Caco-2 (cell line): ENCODE results near the gene COTL1. TPM values are rescaled to one million over a fixed set of nuclear protein-coding genes. Genes with fewer than 3 reads are reported as not detected.

ENCODE experiments used
- BruUV-seq: library from RNA; stranded (reverse); fragments of 400-500 nt; replicated peaks from 2 replicates; lab custom pipeline; 2021; lab: Mats Ljungman, UMichigan
- CTCF ChIA-PET: fragments of 300-600 bp; sonication (Branson Sonifier 250); formaldehyde crosslinking; loops from one replicate; lab custom pipeline; 2022; ENCODE audit warnings: antibody characterized with exemption; lab: Charles Lee
- POLR2A ChIA-PET: fragments of 300-600 bp; sonication (Branson Sonifier 250); formaldehyde crosslinking; loops from one replicate; lab custom pipeline; 2022; ENCODE audit warnings: antibody characterized with exemption; lab: Charles Lee
- DNase-seq, 2 experiments: peaks; one replicate each; pipeline versions ENCODE4 v3.0.0 to v3.0.0-alpha.2; 2020 to 2022
- H3K27me3 ChIP-seq: replicated peaks from 2 replicates; pipeline ENCODE4 v1.6.0; 2011; ENCODE audit warnings: low read length; ENCODE audit not compliant: control insufficient read depth, insufficient read depth
- H3K36me3 ChIP-seq: 2 replicates; pipeline ENCODE4 v1.5.1; 2011; ENCODE audit warnings: low read length; ENCODE audit not compliant: control insufficient read depth, insufficient read depth
- H3K4me1 ChIP-seq: fragments of 250-450 bp; sonication (Bioruptor Pico); 2 replicates; pipeline ENCODE4 v1.5.1; 2020; ENCODE audit warnings: mild to moderate bottlenecking
- H3K4me3 ChIP-seq: 2 replicates; pipeline ENCODE4 v1.5.1; 2011; ENCODE audit warnings: low read depth, mild to moderate bottlenecking, control low read depth, low read length
- H3K9me3 ChIP-seq: fragments of 250-450 bp; sonication (Bioruptor Pico); 2 replicates; pipeline ENCODE4 v1.5.1; 2020; ENCODE audit warnings: mild to moderate bottlenecking, moderate library complexity
- H3K27ac Mint-ChIP-seq: one replicate; pipeline ENCODE4 v1.8.0; 2022; ENCODE audit warnings: mixed read lengths; ENCODE audit not compliant: unreplicated experiment
- H3K27me3 Mint-ChIP-seq: one replicate; pipeline ENCODE4 v1.8.0; 2022; ENCODE audit warnings: mixed read lengths; ENCODE audit not compliant: insufficient read depth, unreplicated experiment
- H3K36me3 Mint-ChIP-seq: one replicate; pipeline ENCODE4 v1.8.0; 2022; ENCODE audit warnings: mild to moderate bottlenecking, mixed read lengths; ENCODE audit not compliant: insufficient read depth, unreplicated experiment
- H3K4me1 Mint-ChIP-seq: one replicate; pipeline ENCODE4 v1.8.0; 2022; ENCODE audit warnings: low read depth, mixed read lengths; ENCODE audit not compliant: unreplicated experiment
- H3K4me3 Mint-ChIP-seq: one replicate; pipeline ENCODE4 v1.8.0; 2022; ENCODE audit warnings: mild to moderate bottlenecking, moderate library complexity, mixed read lengths; ENCODE audit not compliant: unreplicated experiment
- H3K9me3 Mint-ChIP-seq: one replicate; pipeline ENCODE4 v1.8.0; 2022; ENCODE audit warnings: mixed read lengths; ENCODE audit not compliant: unreplicated experiment
- CTCF ChIP-seq, 2 experiments: fragments of 200-600 bp in 1 of 2; IDR thresholded peaks; 1 replicate in 1 of 2; 2 replicates in 1 of 2; pipeline versions ENCODE4 v1.5.1 to v1.8.0; 2011 to 2022; ENCODE audit warnings: antibody characterized with exemption in 1 of 2, control low read depth in 1 of 2, inconsistent platforms in 1 of 2, low read depth in 1 of 2, low read length in 1 of 2, mild to moderate bottlenecking in 1 of 2, moderate library complexity in 1 of 2; ENCODE audit not compliant: insufficient read depth in 1 of 2, severe bottlenecking in 1 of 2, unreplicated experiment in 1 of 2
- intact Hi-C: fragments of 100-400 bp; cut with micrococcal nuclease; formaldehyde crosslinking; loops from one replicate; pipeline ENCODE4 v1.10.0; 2022; ENCODE audit not compliant: unreplicated experiment
- total RNA-seq: library from RNA; stranded (reverse); gene quantifications from 2 replicates; pipeline ENCODE4 v1.2.3, GENCODE V29; 2022

Gene COTL1
- total RNA-seq, 1 experiment from 2014 or later, result 434 TPM

- no TSS peak for BruUV-seq
- intact Hi-C loops, result loop anchor here (1.0 kb wide), 1 partner anchor 86 kb away; the partner anchor contains the start of gene COTL1
- no peak for TF ChIP-seq CTCF (IDR thresholded peaks at IDR 0.05; ENCODE audit: insufficient read depth in 1 of 2, low read depth in 1 of 2, low read length in 1 of 2, severe bottlenecking in 1 of 2, unreplicated experiment in 1 of 2)
- peaks cover 12% of the 10 kb centered on the region for H3K9me3 Mint-ChIP-seq
- H3K27ac Mint-ChIP-seq, result peak overlapping the region; percentile 96
- peak; percentile 73 to 87 for DNase-seq
- H3K36me3 Mint-ChIP-seq, result peaks cover 35% of the 10 kb centered on the region
- Histone ChIP-seq H3K4me1 (peaks cover 61% of the 10 kb centered on the region), H3K27me3 (no peaks in the 10 kb centered on the region), H3K36me3 (0 out of 2 replicates have a peak, but pooled peaks cover 1% of the 10 kb centered on the region), H3K4me3 (no peak overlapping the region), H3K9me3 (peaks cover 6% of the 10 kb centered on the region; the same call in 1 of the 2 replicates)
- H3K27me3 Mint-ChIP-seq, result no peaks in the 10 kb centered on the region
- ChIA-PET CTCF (interaction anchor here (0.5 to 1.6 kb wide), 7 partner anchors 10 to 221 kb away, joined by 3 to 5 read pairs (median 3); no protein-coding TSS in a partner anchor), POLR2A (interaction anchor here (0.8 to 1.2 kb wide), 5 partner anchors 15 to 87 kb away, joined by 3 to 4 read pairs (median 4); no protein-coding TSS in a partner anchor)
- H3K4me1 Mint-ChIP-seq, result peaks cover 40% of the 10 kb centered on the region
- peak overlapping the region; percentile 64 for H3K4me3 Mint-ChIP-seq
Measured at GRCh38 chr16:84532291-84532724, 85.6 kb downstream of the COTL1 start.

- Histone ChIP-seq H3K9me3 (peaks cover 6% of the 10 kb centered on the region; the same call in 1 of the 2 replicates), H3K4me1 (peaks cover 55% of the 10 kb centered on the region), H3K27me3 (no peaks in the 10 kb centered on the region), H3K36me3 (0 out of 2 replicates have a peak, but pooled peaks cover 1% of the 10 kb centered on the region), H3K4me3 (no peak overlapping the region)
- no peak for TF ChIP-seq CTCF (IDR thresholded peaks at IDR 0.05; ENCODE audit: insufficient read depth in 1 of 2, low read depth in 1 of 2, low read length in 1 of 2, severe bottlenecking in 1 of 2, unreplicated experiment in 1 of 2)
- H3K4me1 Mint-ChIP-seq, result peaks cover 40% of the 10 kb centered on the region
- peak overlapping the region; percentile 96 for H3K27ac Mint-ChIP-seq
- H3K36me3 Mint-ChIP-seq, result peaks cover 39% of the 10 kb centered on the region
- intact Hi-C loops, result loop anchor here (1.0 kb wide), 1 partner anchor 87 kb away; the partner anchor contains the start of gene COTL1
- TSS peak; percentile 75 for BruUV-seq
- H3K9me3 Mint-ChIP-seq, result peaks cover 12% of the 10 kb centered on the region
- POLR2A ChIA-PET, result interaction anchor here (0.8 to 1.2 kb wide), 4 partner anchors 16 to 87 kb away, joined by 3 to 4 read pairs (median 4); no protein-coding TSS in a partner anchor
- H3K27me3 Mint-ChIP-seq, result no peaks in the 10 kb centered on the region
- peak; percentile 45 to 60 for DNase-seq
- CTCF ChIA-PET, result interaction anchor here (0.5 to 1.6 kb wide), 5 partner anchors 21 to 222 kb away, joined by 3 to 5 read pairs (median 3); no protein-coding TSS in a partner anchor
- peak overlapping the region; percentile 64 for H3K4me3 Mint-ChIP-seq
Measured at GRCh38 chr16:84531671-84532111, 86.2 kb downstream of the COTL1 start.

DNA sequence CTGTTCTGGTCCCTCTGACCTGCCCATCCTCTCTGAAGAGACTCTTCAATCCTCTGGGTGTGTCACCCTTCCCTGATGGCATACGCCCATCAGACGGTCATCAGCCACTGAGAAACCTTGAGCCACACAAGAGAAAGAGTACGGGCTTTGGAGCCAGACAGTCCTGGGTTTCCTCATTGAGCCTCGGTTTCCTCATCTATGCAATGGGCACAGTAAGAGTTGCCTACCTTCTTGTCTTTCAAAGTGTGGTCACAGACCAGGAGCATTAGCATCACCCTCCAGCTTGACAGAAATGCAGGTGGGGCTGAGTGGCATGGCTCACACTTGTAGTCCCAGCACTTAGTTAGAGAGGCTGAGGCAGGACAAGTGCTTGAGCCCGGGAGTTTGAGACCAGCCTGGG lies 87.3 kb downstream of the COTL1 start:
- DNase-seq, result no peak

More for the DNA sequence above, 87.3 kb downstream of the COTL1 start:
- peaks cover 33% of the 10 kb centered on the region for H3K36me3 Mint-ChIP-seq
- H3K4me3 Mint-ChIP-seq, result no peak overlapping the region
- Histone ChIP-seq H3K4me3 (no peak overlapping the region), H3K27me3 (no peaks in the 10 kb centered on the region), H3K36me3 (0 out of 2 replicates have a peak, but pooled peaks cover 1% of the 10 kb centered on the region), H3K4me1 (peaks cover 46% of the 10 kb centered on the region), H3K9me3 (peaks cover 6% of the 10 kb centered on the region; the same call in 1 of the 2 replicates)
- H3K9me3 Mint-ChIP-seq, result peaks cover 12% of the 10 kb centered on the region
- intact Hi-C loops, result no loop called here
- CTCF ChIA-PET, result no interaction called here
- no TSS peak for BruUV-seq
- POLR2A ChIA-PET, result no interaction called here
- peaks cover 32% of the 10 kb centered on the region for H3K4me1 Mint-ChIP-seq
- no peak for TF ChIP-seq CTCF (IDR thresholded peaks at IDR 0.05; ENCODE audit: insufficient read depth in 1 of 2, low read depth in 1 of 2, low read length in 1 of 2, severe bottlenecking in 1 of 2, unreplicated experiment in 1 of 2)
- no peaks in the 10 kb centered on the region for H3K27me3 Mint-ChIP-seq
- peak overlapping the region; percentile 96 for H3K27ac Mint-ChIP-seq
